Hematopoietic multipotent progenitor cell treated with erythropoietin and hydrocortisone succinate and interleukin-3 and kit ligand, for 8 days (in vitro differentiated cells): ENCODE results near the gene TTC32.
"Not testable (repeated sequence)": the region's sequence is repeated elsewhere in the genome, so short reads cannot be mapped to it uniquely, and the experiment has no call there.

Source experiments
- DNase-seq: peaks from one replicate; pipeline ENCODE4 v3.0.0-alpha.2; 2015

The TTC32 gene

GRCh38 chr2:19898592-19899329, 3.0 kb downstream of the TTC32 start:
- no peak for DNase-seq

GRCh38 chr2:19897623-19898245, 4.0 kb downstream of the TTC32 start:
- DNase-seq, result no peak

- peak; percentile 51 for DNase-seq
Observed at GRCh38 chr2:19895535-19895934, 6.2 kb downstream of the TTC32 start.

- no peak for DNase-seq
Observed at GRCh38 chr2:19894134-19894792, 7.5 kb downstream of the TTC32 start.

- DNase-seq, result no peak
Observed at GRCh38 chr2:19893520-19894133, 8.2 kb downstream of the TTC32 start.

- DNase-seq, result peak; percentile 46
Observed at GRCh38 chr2:19891971-19892370, 9.8 kb downstream of the TTC32 start.

- no peak for DNase-seq
Observed at GRCh38 chr2:19890104-19890503, 11.7 kb downstream of the TTC32 start.

- no peak for DNase-seq
Observed at GRCh38 chr2:19888831-19889230, 13.0 kb downstream of the TTC32 start.

GRCh38 chr2:19887510-19887909, 14.3 kb downstream of the TTC32 start:
- DNase-seq, result no peak

GRCh38 chr2:19886261-19886660, 15.5 kb downstream of the TTC32 start:
- DNase-seq, result no peak

GRCh38 chr2:19885791-19886190, 16.0 kb downstream of the TTC32 start:
- no peak for DNase-seq

- no peak for DNase-seq
Observed at GRCh38 chr2:19883971-19884720, 17.6 kb downstream of the TTC32 start.

GRCh38 chr2:19883486-19883885, 18.3 kb downstream of the TTC32 start:
- no peak for DNase-seq

- DNase-seq, result no peak
Observed at GRCh38 chr2:19882286-19882685, 19.5 kb downstream of the TTC32 start.

GRCh38 chr2:19881908-19882265, 19.9 kb downstream of the TTC32 start:
- DNase-seq, result no peak

GRCh38 chr2:19881221-19881907, 20.4 kb downstream of the TTC32 start:
- DNase-seq, result no peak

GRCh38 chr2:19880191-19880590, 21.6 kb downstream of the TTC32 start:
- not testable (repeated sequence) for DNase-seq

- DNase-seq, result no peak
Observed at GRCh38 chr2:19879120-19879519, 22.7 kb downstream of the TTC32 start.

GRCh38 chr2:19878268-19879046, 23.3 kb downstream of the TTC32 start:
- no peak for DNase-seq

GRCh38 chr2:19876751-19877150, 25.0 kb downstream of the TTC32 start:
- DNase-seq, result no peak

- DNase-seq, result no peak
Observed at GRCh38 chr2:19875280-19875679, 26.5 kb downstream of the TTC32 start.

GRCh38 chr2:19874726-19875125, 27.1 kb downstream of the TTC32 start:
- no peak for DNase-seq
